HL-60 (cell line): Measurements from ENCODE around the gene COL6A2.

Source experiments
- DNase-seq, 2 experiments: peaks; one replicate each; pipeline ENCODE4 v3.0.0-alpha.2; 2010 to 2020; ENCODE audit warnings: low read depth in 1 of 2, low spot score in 1 of 2
- H3K27ac ChIP-seq: fragments of 250-450 bp; sonication (Bioruptor Pico); replicated peaks from 2 replicates; pipeline ENCODE4 v1.5.1; 2020; ENCODE audit warnings: mild to moderate bottlenecking, moderate library complexity
- H3K27me3 ChIP-seq: fragments of 250-450 bp; sonication (Bioruptor Pico); 2 replicates; pipeline ENCODE4 v1.5.1; 2021; ENCODE audit warnings: mild to moderate bottlenecking, moderate library complexity; ENCODE audit not compliant: insufficient read depth, poor library complexity, severe bottlenecking
- H3K4me3 ChIP-seq: replicated peaks from 2 replicates; pipeline ENCODE4 v1.5.1; 2011; ENCODE audit warnings: mild to moderate bottlenecking, control low read depth, low read length; ENCODE audit not compliant: insufficient read depth
- CTCF ChIP-seq: IDR thresholded peaks from one replicate; pipeline ENCODE4 v1.5.1; 2011; ENCODE audit warnings: low read length, control low read depth, inconsistent platforms; ENCODE audit not compliant: insufficient read depth
- GABPA ChIP-seq: IDR thresholded peaks from 2 replicates; pipeline ENCODE4 v1.6.1; 2012; ENCODE audit warnings: low read depth
- POLR2AphosphoS5 ChIP-seq: IDR thresholded peaks from 2 replicates; pipeline ENCODE4 v1.6.1; 2012; ENCODE audit warnings: low read depth
- REST ChIP-seq: IDR thresholded peaks from 2 replicates; pipeline ENCODE4 v1.6.1; 2012; ENCODE audit warnings: low read depth; ENCODE audit not compliant: insufficient replicate concordance
- SPI1 ChIP-seq: IDR thresholded peaks from 2 replicates; pipeline ENCODE4 v1.6.1; 2012; ENCODE audit warnings: low read depth, mild to moderate bottlenecking, borderline replicate concordance

The COL6A2 gene

GRCh38 chr21:46115441-46116188 is 17.7 kb downstream of the COL6A2 start:
- no peak overlapping the region for H3K27ac ChIP-seq
- no peaks in the 10 kb centered on the region for H3K27me3 ChIP-seq
- no peak for DNase-seq
- H3K4me3 ChIP-seq = no peak overlapping the region
- TF ChIP-seq CTCF (no peak), REST (no peak), GABPA (no peak), POLR2AphosphoS5 (no peak), SPI1 (no peak)

- TF ChIP-seq CTCF (no peak), SPI1 (no peak), POLR2AphosphoS5 (no peak), REST (no peak), GABPA (no peak)
- Histone ChIP-seq H3K27me3 (no peaks in the 10 kb centered on the region), H3K27ac (no peak overlapping the region), H3K4me3 (no peak overlapping the region)
- no peak for DNase-seq
These were observed 18.4 kb downstream of the COL6A2 start for GRCh38 chr21:46116189-46116775.

- Histone ChIP-seq H3K27me3 (no peaks in the 10 kb centered on the region), H3K27ac (no peak overlapping the region), H3K4me3 (no peak overlapping the region)
- TF ChIP-seq POLR2AphosphoS5 = no peak
- no peak for TF ChIP-seq SPI1
- TF ChIP-seq GABPA = no peak
- no peak for TF ChIP-seq CTCF
- DNase-seq = no peak
These were observed 19.1 kb downstream of the COL6A2 start for GRCh38 chr21:46116776-46117585.
